ENCODE results near the gene ARL6IP6.

DNA sequence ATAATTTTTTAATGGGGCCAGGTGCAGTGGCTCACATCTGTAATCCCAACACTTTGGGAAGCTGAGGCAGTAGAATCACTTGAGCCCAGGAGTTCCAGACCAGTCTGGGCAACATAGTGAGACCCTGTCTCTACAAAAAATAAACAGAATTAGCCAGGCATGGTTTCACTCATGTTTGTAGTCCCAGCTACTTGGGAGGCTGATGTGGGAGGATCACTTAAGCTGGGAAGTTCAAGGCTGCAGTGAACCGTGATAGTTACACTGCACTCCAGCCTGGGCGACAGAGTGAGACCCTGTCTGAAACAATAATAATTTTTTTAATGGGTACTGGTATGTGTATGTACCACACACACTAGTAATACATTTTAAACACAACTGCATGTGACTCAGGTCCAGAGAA is 2.4 kb downstream of the ARL6IP6 start:
- TF ChIP-seq, protein P1, sequence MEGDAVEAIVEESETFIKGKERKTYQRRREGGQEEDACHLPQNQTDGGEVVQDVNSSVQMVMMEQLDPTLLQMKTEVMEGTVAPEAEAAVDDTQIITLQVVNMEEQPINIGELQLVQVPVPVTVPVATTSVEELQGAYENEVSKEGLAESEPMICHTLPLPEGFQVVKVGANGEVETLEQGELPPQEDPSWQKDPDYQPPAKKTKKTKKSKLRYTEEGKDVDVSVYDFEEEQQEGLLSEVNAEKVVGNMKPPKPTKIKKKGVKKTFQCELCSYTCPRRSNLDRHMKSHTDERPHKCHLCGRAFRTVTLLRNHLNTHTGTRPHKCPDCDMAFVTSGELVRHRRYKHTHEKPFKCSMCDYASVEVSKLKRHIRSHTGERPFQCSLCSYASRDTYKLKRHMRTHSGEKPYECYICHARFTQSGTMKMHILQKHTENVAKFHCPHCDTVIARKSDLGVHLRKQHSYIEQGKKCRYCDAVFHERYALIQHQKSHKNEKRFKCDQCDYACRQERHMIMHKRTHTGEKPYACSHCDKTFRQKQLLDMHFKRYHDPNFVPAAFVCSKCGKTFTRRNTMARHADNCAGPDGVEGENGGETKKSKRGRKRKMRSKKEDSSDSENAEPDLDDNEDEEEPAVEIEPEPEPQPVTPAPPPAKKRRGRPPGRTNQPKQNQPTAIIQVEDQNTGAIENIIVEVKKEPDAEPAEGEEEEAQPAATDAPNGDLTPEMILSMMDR (conservative IDR thresholded peaks at IDR 0.05 in 1 of 2, IDR thresholded peaks at IDR 0.05 in 1 of 2; ENCODE audit: extremely low read depth in 1 of 2, insufficient read depth in 1 of 2, low read depth in 1 of 2, low read length in 2 of 2), result no peak
- no peak for TF ChIP-seq EZH2 (IDR thresholded peaks at IDR 0.05; ENCODE audit: borderline replicate concordance, low read length)
